Breast epithelium (tissue), 3 donors: ENCODE results near the gene WDR74.

Source experiments
- POLR2A ChIP-seq: fragments of 450-650 bp; IDR thresholded peaks from one replicate; pipeline ENCODE4 v1.6.1; 2016; ENCODE audit warnings: antibody characterized with exemption, mild to moderate bottlenecking, moderate library complexity
- POLR2AphosphoS5 ChIP-seq, 3 donors: sonication (generic); formaldehyde crosslinking; IDR thresholded peaks; one replicate each; pipeline ENCODE4 v1.6.1; 2017; ENCODE audit warnings: antibody characterized with exemption in 3 of 3
- TF ChIP-seq, protein P1 (sequence below), 3 donors: fragments of 450-650 bp; IDR thresholded peaks; one replicate each; pipeline ENCODE4 v1.5.1; 2016 to 2017; ENCODE audit warnings: antibody characterized with exemption in 3 of 3, mild to moderate bottlenecking in 3 of 3, moderate library complexity in 3 of 3

DNA sequence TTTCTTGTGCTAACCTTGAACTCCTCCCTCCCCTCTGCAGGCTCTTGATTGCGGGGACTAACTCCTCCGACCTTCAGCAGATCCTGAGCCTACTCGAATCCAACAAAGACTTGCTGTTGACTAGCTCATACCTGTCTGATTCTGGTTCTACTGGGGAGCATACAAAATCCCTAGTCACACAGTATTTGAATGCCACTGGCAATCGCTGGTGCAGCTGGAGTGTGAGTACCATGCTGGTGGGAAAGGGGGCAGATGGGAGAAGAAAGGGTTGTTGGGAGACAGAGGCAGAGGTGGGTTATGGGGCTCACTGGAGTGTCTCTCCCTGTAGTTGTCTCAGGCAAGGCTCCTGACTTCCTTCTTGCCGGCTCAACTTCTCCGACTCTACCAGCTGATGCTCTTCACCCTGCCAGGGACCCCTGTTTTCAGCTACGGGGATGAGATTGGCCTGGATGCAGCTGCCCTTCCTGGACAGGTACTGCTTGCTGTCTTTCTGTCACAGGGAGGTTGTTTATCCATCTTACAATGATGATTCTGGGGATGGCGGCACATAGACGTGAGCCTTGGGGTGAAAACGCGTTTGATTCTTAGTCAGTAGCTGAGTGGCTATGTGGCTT is 45.9 kb upstream of the WDR74 start:
- TF ChIP-seq POLR2A, result no peak
- TF ChIP-seq, protein P1, sequence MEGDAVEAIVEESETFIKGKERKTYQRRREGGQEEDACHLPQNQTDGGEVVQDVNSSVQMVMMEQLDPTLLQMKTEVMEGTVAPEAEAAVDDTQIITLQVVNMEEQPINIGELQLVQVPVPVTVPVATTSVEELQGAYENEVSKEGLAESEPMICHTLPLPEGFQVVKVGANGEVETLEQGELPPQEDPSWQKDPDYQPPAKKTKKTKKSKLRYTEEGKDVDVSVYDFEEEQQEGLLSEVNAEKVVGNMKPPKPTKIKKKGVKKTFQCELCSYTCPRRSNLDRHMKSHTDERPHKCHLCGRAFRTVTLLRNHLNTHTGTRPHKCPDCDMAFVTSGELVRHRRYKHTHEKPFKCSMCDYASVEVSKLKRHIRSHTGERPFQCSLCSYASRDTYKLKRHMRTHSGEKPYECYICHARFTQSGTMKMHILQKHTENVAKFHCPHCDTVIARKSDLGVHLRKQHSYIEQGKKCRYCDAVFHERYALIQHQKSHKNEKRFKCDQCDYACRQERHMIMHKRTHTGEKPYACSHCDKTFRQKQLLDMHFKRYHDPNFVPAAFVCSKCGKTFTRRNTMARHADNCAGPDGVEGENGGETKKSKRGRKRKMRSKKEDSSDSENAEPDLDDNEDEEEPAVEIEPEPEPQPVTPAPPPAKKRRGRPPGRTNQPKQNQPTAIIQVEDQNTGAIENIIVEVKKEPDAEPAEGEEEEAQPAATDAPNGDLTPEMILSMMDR (IDR thresholded peaks at IDR 0.05), result no peak
- no peak for TF ChIP-seq POLR2AphosphoS5 (IDR thresholded peaks at IDR 0.05)
